ENCODE data around the gene PMFBP1.

GRCh38 chr16:72221630-72222024 is 49.7 kb upstream of the PMFBP1 start:
- no peak for TF ChIP-seq POLR2AphosphoS5 (IDR thresholded peaks at IDR 0.05)
- no peak for TF ChIP-seq POLR2A (IDR thresholded peaks at IDR 0.05)
- no peak for TF ChIP-seq CTCF (IDR thresholded peaks at IDR 0.05 in 8 of 11, conservative IDR thresholded peaks at IDR 0.05 in 3 of 11)

All from spleen (tissue), 7 donors.